GM23338 (cell line): ENCODE data around the gene MAD1L1. TPM values are rescaled to one million over a fixed set of nuclear protein-coding genes. Genes with fewer than 3 reads are reported as not detected.

Experiments used
- ATAC-seq: fragments of 200-7000 bp; cut with Tn5 transposase; 3 replicates; pipeline ENCODE4 v1.9.1; 2020
- DNase-seq: peaks from one replicate; pipeline ENCODE4 v3.0.0-alpha.2; 2015; ENCODE audit warnings: low spot score
- H2AFZ ChIP-seq: fragments of 200-600 bp; sonication (generic); 2 replicates; pipeline ENCODE4 v1.8.0; 2016; ENCODE audit warnings: antibody characterized with exemption, mild to moderate bottlenecking, moderate library complexity
- H3F3A ChIP-seq: fragments of 200-600 bp; sonication (generic); replicated peaks from 2 replicates; pipeline ENCODE4 v1.8.0; 2017; ENCODE audit warnings: antibody characterized with exemption, mixed run types, low read depth
- H3K27ac ChIP-seq: fragments of 200-600 bp; sonication (generic); 2 replicates; pipeline ENCODE4 v1.6.1; 2016; ENCODE audit warnings: low read depth
- H3K27me3 ChIP-seq: fragments of 200-600 bp; sonication (generic); 2 replicates; pipeline ENCODE4 v1.8.0; 2016; ENCODE audit warnings: mild to moderate bottlenecking, mixed run types, moderate library complexity; ENCODE audit not compliant: insufficient read depth
- H3K36me3 ChIP-seq: fragments of 200-600 bp; sonication (generic); 2 replicates; pipeline ENCODE4 v1.8.0; 2016; ENCODE audit warnings: mild to moderate bottlenecking; ENCODE audit not compliant: insufficient read depth
- H3K4me1 ChIP-seq: fragments of 200-600 bp; sonication (generic); 2 replicates; pipeline ENCODE4 v1.8.0; 2016; ENCODE audit warnings: mild to moderate bottlenecking, moderate library complexity; ENCODE audit not compliant: insufficient read depth
- H3K4me2 ChIP-seq: fragments of 200-600 bp; sonication (generic); 2 replicates; pipeline ENCODE4 v1.7.1; 2017; ENCODE audit warnings: mixed run types
- H3K4me3 ChIP-seq: fragments of 200-600 bp; sonication (generic); 2 replicates; pipeline ENCODE4 v1.6.1; 2016; ENCODE audit warnings: mixed run types
- H3K79me2 ChIP-seq: fragments of 200-600 bp; sonication (generic); replicated peaks from 2 replicates; pipeline ENCODE4 v1.8.0; 2017; ENCODE audit warnings: mild to moderate bottlenecking; ENCODE audit not compliant: insufficient read depth
- H3K9me2 ChIP-seq: fragments of 200-600 bp; sonication (generic); 2 replicates; pipeline ENCODE4 v1.8.0; 2017; ENCODE audit not compliant: insufficient read depth
- H4K20me1 ChIP-seq: fragments of 200-600 bp; sonication (generic); replicated peaks from 2 replicates; pipeline ENCODE4 v1.8.0; 2017; ENCODE audit warnings: mild to moderate bottlenecking; ENCODE audit not compliant: insufficient read depth
- H3K27ac Mint-ChIP-seq: 2 replicates; pipeline ENCODE4 v1.8.0; 2020; ENCODE audit warnings: inconsistent platforms, mild to moderate bottlenecking, moderate library complexity, mixed read lengths
- H3K27me3 Mint-ChIP-seq: 3 replicates; pipeline ENCODE4 v1.8.0; 2022; ENCODE audit warnings: low read depth, mild to moderate bottlenecking, moderate library complexity, mixed read lengths, inconsistent platforms; ENCODE audit not compliant: insufficient read depth, poor library complexity
- H3K36me3 Mint-ChIP-seq: 3 replicates; pipeline ENCODE4 v1.8.0; 2021; ENCODE audit warnings: low read depth, mild to moderate bottlenecking, inconsistent platforms, moderate library complexity, mixed read lengths
- H3K4me1 Mint-ChIP-seq: 3 replicates; pipeline ENCODE4 v1.8.0; 2020; ENCODE audit warnings: mild to moderate bottlenecking, inconsistent platforms, mixed read lengths
- H3K4me3 Mint-ChIP-seq: 3 replicates; pipeline ENCODE4 v1.8.0; 2021; ENCODE audit warnings: moderate library complexity, mild to moderate bottlenecking, inconsistent platforms, mixed read lengths
- H3K9me3 Mint-ChIP-seq: 3 replicates; pipeline ENCODE4 v1.8.0; 2020; ENCODE audit warnings: moderate library complexity, mild to moderate bottlenecking, inconsistent platforms, mixed read lengths
- CTCF ChIP-seq, 2 experiments: fragments of 200-600 bp in 1 of 2; sonication (generic) in 1 of 2; conservative IDR thresholded peaks; 2 replicates each; pipeline versions ENCODE4 v1.5.1 to v1.6.1; 2016 to 2017; ENCODE audit warnings: antibody characterized with exemption in 2 of 2, low read depth in 2 of 2, mild to moderate bottlenecking in 2 of 2, moderate library complexity in 1 of 2
- EZH2 ChIP-seq: fragments of 200-600 bp; sonication (generic); IDR thresholded peaks from one replicate; pipeline ENCODE4 v1.8.0; 2017; ENCODE audit warnings: antibody characterized with exemption, mild to moderate bottlenecking, low read depth; ENCODE audit not compliant: unreplicated experiment
- EZH2phosphoT487 ChIP-seq: fragments of 200-600 bp; sonication (generic); IDR thresholded peaks from one replicate; pipeline ENCODE4 v1.8.1; 2018; ENCODE audit warnings: antibody characterized with exemption; ENCODE audit not compliant: unreplicated experiment
- JUNB ChIP-seq: IDR thresholded peaks from one replicate; pipeline ENCODE4 v1.6.1; 2016; ENCODE audit warnings: antibody characterized with exemption; ENCODE audit not compliant: unreplicated experiment
- NANOG ChIP-seq: IDR thresholded peaks from 2 replicates; pipeline ENCODE4 v1.6.1; 2016; ENCODE audit warnings: antibody characterized with exemption, borderline replicate concordance
- POLR2AphosphoS5 ChIP-seq: IDR thresholded peaks from 2 replicates; pipeline ENCODE4 v1.6.1; 2016; ENCODE audit warnings: antibody characterized with exemption, low read depth
- STAT1 ChIP-seq: IDR thresholded peaks from one replicate; pipeline ENCODE4 v1.6.1; 2016; ENCODE audit warnings: antibody characterized with exemption; ENCODE audit not compliant: unreplicated experiment
- ZNF114 ChIP-seq: fragments of 250-450 bp; sonication (Bioruptor Pico); IDR thresholded peaks from 2 replicates; pipeline ENCODE4 v1.5.0; 2020; ENCODE audit warnings: mild to moderate bottlenecking, moderate library complexity
- ZNF331 ChIP-seq: fragments of 250-450 bp; sonication (Bioruptor Pico); IDR thresholded peaks from 2 replicates; pipeline ENCODE4 v1.5.0; 2020; ENCODE audit warnings: low read depth, mild to moderate bottlenecking, moderate library complexity
- polyA plus RNA-seq: library from polyadenylated mRNA; unstranded; fragments of >200 nt; fragmentation: Nextera tagmentation; extraction: Ambion mirVana; gene quantifications from 2 replicates; pipeline ENCODE4 v1.2.1, GENCODE V29; 2016
- total RNA-seq: library from RNA; depleted of rRNA; stranded (reverse); fragments of >200 nt; shearing (Covaris generic); gene quantifications from 2 replicates; pipeline ENCODE4 v1.2.3, GENCODE V29; 2014
- TF ChIP-seq, protein P1 (sequence below): IDR thresholded peaks from one replicate; pipeline ENCODE4 v1.6.1; 2018; ENCODE audit warnings: antibody characterized with exemption; ENCODE audit not compliant: unreplicated experiment
- TF ChIP-seq, protein P2 (sequence below): IDR thresholded peaks from 2 replicates; pipeline ENCODE4 v1.6.1; 2016; ENCODE audit warnings: antibody characterized with exemption

The MAD1L1 gene
- total and polyA plus RNA-seq, 2 experiments from 2014 or later, result 40.3 to 59.3 TPM

DNA sequence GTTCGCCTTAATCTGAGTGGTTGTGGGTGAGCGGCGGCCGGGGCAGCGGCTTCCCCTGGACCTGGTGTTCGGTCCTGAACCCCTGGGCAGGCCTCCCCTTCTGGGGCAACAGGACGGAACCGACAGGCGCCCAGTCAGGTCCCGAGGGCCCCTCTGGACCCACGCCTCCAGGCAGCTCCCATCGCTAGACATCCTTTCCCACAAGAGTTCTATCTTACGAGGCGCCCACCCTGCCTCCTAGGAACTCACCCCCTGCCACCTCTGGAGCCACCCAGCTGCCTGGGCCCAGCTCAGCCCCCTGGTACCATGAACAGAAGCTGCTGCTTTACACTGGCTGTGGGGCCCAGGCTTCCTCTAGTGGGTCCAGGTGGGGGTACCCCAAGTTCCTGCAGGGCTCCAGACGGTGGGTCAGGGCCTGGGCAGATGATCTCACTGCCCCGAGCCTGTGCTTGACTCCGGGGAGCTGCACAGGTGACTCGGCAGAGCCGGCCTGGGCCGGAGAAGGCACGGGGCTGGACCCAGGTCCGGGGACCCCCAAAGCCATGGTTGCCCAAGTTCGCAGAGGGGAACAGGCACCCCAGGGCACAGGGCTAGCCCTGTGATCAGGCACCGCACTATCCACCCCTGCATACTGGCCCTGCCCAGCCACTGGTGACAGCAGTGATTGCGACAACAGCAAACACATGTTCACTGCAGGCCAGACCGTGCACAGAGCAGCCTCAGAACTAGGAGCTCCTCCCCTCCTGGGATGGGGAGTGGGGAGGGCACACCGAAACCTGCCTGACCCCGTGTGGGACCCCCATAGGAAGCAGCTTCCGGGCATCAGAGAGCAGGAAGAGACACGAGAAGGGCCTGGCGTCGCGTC is 382.4 kb downstream of the MAD1L1 start:
- H3K36me3 Mint-ChIP-seq, result no peaks in the 10 kb centered on the region; the same call in 2 of the 3 replicates
- DNase-seq, result no peak

More for the DNA sequence above, 382.4 kb downstream of the MAD1L1 start:
- Histone ChIP-seq H3K4me2 (no peak overlapping the region), H4K20me1 (no peaks in the 10 kb centered on the region), H2AFZ (no peak overlapping the region), H3K4me3 (no peak overlapping the region), H3K27me3 (no peaks in the 10 kb centered on the region), H3F3A (no peaks in the 10 kb centered on the region), H3K9me2 (no peaks in the 10 kb centered on the region), H3K36me3 (no peaks in the 10 kb centered on the region), H3K4me1 (no peaks in the 10 kb centered on the region), H3K79me2 (no peaks in the 10 kb centered on the region), H3K27ac (no peak overlapping the region)
- peaks cover 10% of the 10 kb centered on the region for H3K27me3 Mint-ChIP-seq
- no peaks in the 10 kb centered on the region for H3K9me3 Mint-ChIP-seq
- H3K4me1 Mint-ChIP-seq, result peaks cover 8% of the 10 kb centered on the region
- TF ChIP-seq, protein P1, sequence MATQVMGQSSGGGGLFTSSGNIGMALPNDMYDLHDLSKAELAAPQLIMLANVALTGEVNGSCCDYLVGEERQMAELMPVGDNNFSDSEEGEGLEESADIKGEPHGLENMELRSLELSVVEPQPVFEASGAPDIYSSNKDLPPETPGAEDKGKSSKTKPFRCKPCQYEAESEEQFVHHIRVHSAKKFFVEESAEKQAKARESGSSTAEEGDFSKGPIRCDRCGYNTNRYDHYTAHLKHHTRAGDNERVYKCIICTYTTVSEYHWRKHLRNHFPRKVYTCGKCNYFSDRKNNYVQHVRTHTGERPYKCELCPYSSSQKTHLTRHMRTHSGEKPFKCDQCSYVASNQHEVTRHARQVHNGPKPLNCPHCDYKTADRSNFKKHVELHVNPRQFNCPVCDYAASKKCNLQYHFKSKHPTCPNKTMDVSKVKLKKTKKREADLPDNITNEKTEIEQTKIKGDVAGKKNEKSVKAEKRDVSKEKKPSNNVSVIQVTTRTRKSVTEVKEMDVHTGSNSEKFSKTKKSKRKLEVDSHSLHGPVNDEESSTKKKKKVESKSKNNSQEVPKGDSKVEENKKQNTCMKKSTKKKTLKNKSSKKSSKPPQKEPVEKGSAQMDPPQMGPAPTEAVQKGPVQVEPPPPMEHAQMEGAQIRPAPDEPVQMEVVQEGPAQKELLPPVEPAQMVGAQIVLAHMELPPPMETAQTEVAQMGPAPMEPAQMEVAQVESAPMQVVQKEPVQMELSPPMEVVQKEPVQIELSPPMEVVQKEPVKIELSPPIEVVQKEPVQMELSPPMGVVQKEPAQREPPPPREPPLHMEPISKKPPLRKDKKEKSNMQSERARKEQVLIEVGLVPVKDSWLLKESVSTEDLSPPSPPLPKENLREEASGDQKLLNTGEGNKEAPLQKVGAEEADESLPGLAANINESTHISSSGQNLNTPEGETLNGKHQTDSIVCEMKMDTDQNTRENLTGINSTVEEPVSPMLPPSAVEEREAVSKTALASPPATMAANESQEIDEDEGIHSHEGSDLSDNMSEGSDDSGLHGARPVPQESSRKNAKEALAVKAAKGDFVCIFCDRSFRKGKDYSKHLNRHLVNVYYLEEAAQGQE, result no peak
- TF ChIP-seq ZNF114 (CRISPR knock-in tag) (no peak), EZH2 (no peak), JUNB (no peak), NANOG (no peak), EZH2phosphoT487 (no peak), STAT1 (no peak), CTCF (conservative IDR thresholded peaks at IDR 0.05; ENCODE audit: low read depth in 2 of 2) (no peak), POLR2AphosphoS5 (no peak), ZNF331 (no peak)
- TF ChIP-seq, protein P2, sequence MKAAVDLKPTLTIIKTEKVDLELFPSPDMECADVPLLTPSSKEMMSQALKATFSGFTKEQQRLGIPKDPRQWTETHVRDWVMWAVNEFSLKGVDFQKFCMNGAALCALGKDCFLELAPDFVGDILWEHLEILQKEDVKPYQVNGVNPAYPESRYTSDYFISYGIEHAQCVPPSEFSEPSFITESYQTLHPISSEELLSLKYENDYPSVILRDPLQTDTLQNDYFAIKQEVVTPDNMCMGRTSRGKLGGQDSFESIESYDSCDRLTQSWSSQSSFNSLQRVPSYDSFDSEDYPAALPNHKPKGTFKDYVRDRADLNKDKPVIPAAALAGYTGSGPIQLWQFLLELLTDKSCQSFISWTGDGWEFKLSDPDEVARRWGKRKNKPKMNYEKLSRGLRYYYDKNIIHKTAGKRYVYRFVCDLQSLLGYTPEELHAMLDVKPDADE, result no peak
- ATAC-seq, result no peak
- H3K4me3 Mint-ChIP-seq, result no peak overlapping the region
- no peak overlapping the region for H3K27ac Mint-ChIP-seq
